H1 (cell line): Measurements from ENCODE around the gene OR51B5. TPM values are rescaled to one million over a fixed set of nuclear protein-coding genes. Genes with fewer than 3 reads are reported as not detected.

Source experiments
- CTCF ChIA-PET: fragments of 300-600 bp; sonication (Branson Sonifier 250); formaldehyde crosslinking; loops from one replicate; lab custom pipeline; 2021; ENCODE audit not compliant: partially characterized antibody; lab: Charles Lee
- POLR2A ChIA-PET: fragments of 300-600 bp; sonication (Branson Sonifier 250); formaldehyde crosslinking; loops from one replicate; lab custom pipeline; 2021; ENCODE audit warnings: inconsistent platforms; ENCODE audit not compliant: partially characterized antibody; lab: Charles Lee
- DNase-seq, 2 experiments: peaks; one replicate each; pipeline versions ENCODE4 v3.0.0 to v3.0.0-alpha.2; 2010 to 2022; ENCODE audit warnings: low spot score in 2 of 2, low read depth in 1 of 2, mixed read lengths in 1 of 2
- FAIRE-seq: peaks from 2 replicates; lab custom pipeline; 2011; peaks lifted over from hg19 to GRCh38; lab: Jason Lieb, UNC
- H2AFZ ChIP-seq: 2 replicates; pipeline ENCODE4 v1.8.1; 2012; ENCODE audit warnings: low read length, inconsistent platforms
- H2AK5ac ChIP-seq: 2 replicates; pipeline ENCODE4 v1.6.1; 2013; ENCODE audit warnings: low read depth, low read length
- H2BK120ac ChIP-seq: replicated peaks from 2 replicates; pipeline ENCODE3; 2013; ENCODE audit warnings: low read depth, low read length, inconsistent platforms
- H2BK12ac ChIP-seq: 2 replicates; pipeline ENCODE4 v1.6.1; 2013; ENCODE audit warnings: low read depth, low read length
- H2BK15ac ChIP-seq: 2 replicates; pipeline ENCODE4 v1.6.1; 2013; ENCODE audit warnings: low read length
- H2BK20ac ChIP-seq: 2 replicates; pipeline ENCODE4 v1.6.1; 2013; ENCODE audit warnings: low read length
- H2BK5ac ChIP-seq: 2 replicates; pipeline ENCODE4 v1.6.1; 2013; ENCODE audit warnings: low read depth, low read length
- H3K14ac ChIP-seq: 2 replicates; pipeline ENCODE4 v1.6.1; 2013; ENCODE audit warnings: inconsistent platforms; ENCODE audit not compliant: insufficient read length
- H3K18ac ChIP-seq: 2 replicates; pipeline ENCODE4 v1.6.1; 2013; ENCODE audit warnings: low read length; ENCODE audit errors: extremely low read depth
- H3K23ac ChIP-seq: 2 replicates; pipeline ENCODE4 v1.6.1; 2013; ENCODE audit warnings: inconsistent platforms; ENCODE audit not compliant: insufficient read length
- H3K23me2 ChIP-seq: 2 replicates; pipeline ENCODE4 v1.6.1; 2013; ENCODE audit warnings: low read depth, low read length
- H3K27ac ChIP-seq: 2 replicates; pipeline ENCODE4 v1.6.1; 2011; ENCODE audit warnings: low read depth, low read length, inconsistent platforms
- H3K27me3 ChIP-seq, 4 experiments: replicated peaks in 1 of 4; 1 replicate in 1 of 4; 2 replicates in 3 of 4; pipeline versions ENCODE4 v1.6.1 to v1.8.1; 2011 to 2013; ENCODE audit warnings: low read length in 3 of 4, mild to moderate bottlenecking in 3 of 4, inconsistent platforms in 2 of 4, mixed read lengths in 2 of 4, moderate library complexity in 1 of 4; ENCODE audit not compliant: control insufficient read depth in 3 of 4, insufficient read depth in 3 of 4; ENCODE audit errors: extremely low read depth in 1 of 4
- H3K36me3 ChIP-seq, 4 experiments: 2 replicates each; pipeline versions ENCODE4 v1.6.1 to v1.8.1; 2011 to 2013; ENCODE audit warnings: mild to moderate bottlenecking in 4 of 4, low read length in 3 of 4, moderate library complexity in 2 of 4, control low read depth in 1 of 4, inconsistent platforms in 1 of 4; ENCODE audit not compliant: insufficient read depth in 4 of 4, control insufficient read depth in 2 of 4
- H3K4ac ChIP-seq: replicated peaks from 2 replicates; pipeline ENCODE3; 2013; ENCODE audit warnings: low read length, low read depth, mixed read lengths, inconsistent platforms; ENCODE audit not compliant: insufficient read length
- H3K4me1 ChIP-seq, 4 experiments: replicated peaks in 1 of 4; 1 replicate in 1 of 4; 2 replicates in 3 of 4; pipeline versions ENCODE4 v1.6.1 to v1.8.1; 2011 to 2013; ENCODE audit warnings: low read length in 3 of 4, inconsistent platforms in 2 of 4, mixed read lengths in 1 of 4; ENCODE audit not compliant: insufficient read depth in 4 of 4, control insufficient read depth in 3 of 4
- H3K4me2 ChIP-seq, 2 experiments: 2 replicates each; pipeline versions ENCODE4 v1.6.1 to v1.8.1; 2011 to 2013; ENCODE audit warnings: low read depth in 2 of 2, low read length in 2 of 2, control low read depth in 1 of 2, inconsistent platforms in 1 of 2, mild to moderate bottlenecking in 1 of 2; ENCODE audit not compliant: insufficient read depth in 1 of 2
- H3K4me3 ChIP-seq, 4 experiments: fragments of 200-600, 300-600 bp in 1 of 4; sonication (generic), shearing (Covaris generic), sonication (Bioruptor Twin) in 1 of 4; 2 replicates each; pipeline versions ENCODE4 v1.5.1 to v1.8.1; 2011 to 2016; ENCODE audit warnings: low read length in 4 of 4, low read depth in 3 of 4, control low read depth in 2 of 4, inconsistent platforms in 2 of 4, mild to moderate bottlenecking in 2 of 4, mixed read lengths in 1 of 4, moderate library complexity in 1 of 4; ENCODE audit not compliant: insufficient read depth in 2 of 4; ENCODE audit errors: extremely low read depth in 1 of 4
- H3K56ac ChIP-seq: replicated peaks from 2 replicates; pipeline ENCODE3; 2013; ENCODE audit warnings: low read depth, mild to moderate bottlenecking, mixed read lengths, low read length, inconsistent platforms; ENCODE audit not compliant: insufficient read length
- H3K79me1 ChIP-seq: 2 replicates; pipeline ENCODE4 v1.6.1; 2013; ENCODE audit warnings: low read depth, low read length, control low read depth
- H3K79me2 ChIP-seq, 2 experiments: 2 replicates each; pipeline versions ENCODE4 v1.6.1 to v1.8.1; 2012 to 2013; ENCODE audit warnings: low read length in 2 of 2, mild to moderate bottlenecking in 2 of 2, inconsistent platforms in 1 of 2; ENCODE audit not compliant: insufficient read depth in 2 of 2, control insufficient read depth in 1 of 2
- H3K9ac ChIP-seq, 4 experiments: replicated peaks in 1 of 4; 1 replicate in 1 of 4; 2 replicates in 3 of 4; pipeline versions ENCODE4 v1.6.1 to v1.8.1; 2011 to 2013; ENCODE audit warnings: low read depth in 3 of 4, low read length in 3 of 4, control low read depth in 2 of 4, mild to moderate bottlenecking in 2 of 4, moderate library complexity in 2 of 4, inconsistent platforms in 1 of 4; ENCODE audit errors: extremely low read depth in 1 of 4
- H3K9me3 ChIP-seq, 2 experiments: 2 replicates each; pipeline versions ENCODE4 v1.6.1 to v1.8.1; 2012 to 2013; ENCODE audit warnings: mild to moderate bottlenecking in 2 of 2, moderate library complexity in 2 of 2, control low read depth in 1 of 2, inconsistent platforms in 1 of 2, low read depth in 1 of 2, low read length in 1 of 2, mixed read lengths in 1 of 2; ENCODE audit not compliant: insufficient read depth in 2 of 2
- H4K20me1 ChIP-seq, 2 experiments: replicated peaks in 1 of 2; 2 replicates each; pipeline versions ENCODE3 to v1.8.1; 2011 to 2013; ENCODE audit warnings: inconsistent platforms in 2 of 2, low read length in 2 of 2, mild to moderate bottlenecking in 1 of 2; ENCODE audit not compliant: insufficient read depth in 2 of 2, control insufficient read depth in 1 of 2
- H4K5ac ChIP-seq: 2 replicates; pipeline ENCODE4 v1.6.1; 2013; ENCODE audit warnings: low read length, low read depth, mixed read lengths, inconsistent platforms; ENCODE audit not compliant: insufficient read length
- H4K8ac ChIP-seq: 2 replicates; pipeline ENCODE4 v1.8.0; 2013; ENCODE audit warnings: mild to moderate bottlenecking, moderate library complexity, low read length, inconsistent platforms; ENCODE audit not compliant: insufficient read depth; ENCODE audit errors: extremely low read depth
- H4K91ac ChIP-seq: replicated peaks from 2 replicates; pipeline ENCODE3; 2013; ENCODE audit warnings: low read length, mixed read lengths, inconsistent platforms; ENCODE audit not compliant: insufficient read length
- CEBPB ChIP-seq: IDR thresholded peaks from 2 replicates; pipeline ENCODE4 v1.6.1; 2012; ENCODE audit warnings: low read depth, low read length
- KDM5A ChIP-seq: fragments of 200-600 bp; IDR thresholded peaks from 2 replicates; pipeline ENCODE4 v1.7.1; 2012; ENCODE audit warnings: mild to moderate bottlenecking, low read length, inconsistent platforms, mixed read lengths
- WGBS, 2 experiments: shearing (Covaris generic) in 1 of 2; methylation state at CpG; one replicate each; pipeline versions ENCODE4 v1.1.6 to v1.1.7; 2013 to 2015; ENCODE audit warnings: low lambda C conversion rate in 2 of 2, mixed read lengths in 2 of 2, inconsistent platforms in 1 of 2, low coverage in 1 of 2, missing lambda C conversion rate in 1 of 2; ENCODE audit not compliant: insufficient replicate concordance in 2 of 2, insufficient coverage in 1 of 2, insufficient read length in 1 of 2; ENCODE audit errors: extremely low coverage in 1 of 2, missing lambda C conversion rate in 1 of 2; 5-methylcytosine and 5-hydroxymethylcytosine counted together
- polyA plus RNA-seq, 7 experiments: library from polyadenylated mRNA; depleted of rRNA in 3 of 7; stranded (reverse) in 5 of 7; unstranded in 2 of 7; fragments of >200 nt in 5 of 7; fragments of 200-250 nt in 2 of 7; gene quantifications; 1 replicate in 5 of 7; 2 replicates in 1 of 7; 4 replicates in 1 of 7; pipeline versions ENCODE4 v1.2.1 to v1.2.3, GENCODE V29; 2011 to 2013; ENCODE audit warnings: missing spikeins in 2 of 7, mixed read lengths in 2 of 7
- total RNA-seq: library from RNA; stranded (reverse); fragmentation: NEBNext Ultra II Directional; extraction: Animal tissue kit (Norgen Biotek cat#: 25700); gene quantifications from 2 replicates; pipeline ENCODE4 v1.2.1, GENCODE V29; 2021

Gene OR51B5
- total and polyA plus RNA-seq, 2 of the 8 experiments (the other 6 are each of a cell fraction or from before 2014, with no cell fraction given), result not detected

DNA sequence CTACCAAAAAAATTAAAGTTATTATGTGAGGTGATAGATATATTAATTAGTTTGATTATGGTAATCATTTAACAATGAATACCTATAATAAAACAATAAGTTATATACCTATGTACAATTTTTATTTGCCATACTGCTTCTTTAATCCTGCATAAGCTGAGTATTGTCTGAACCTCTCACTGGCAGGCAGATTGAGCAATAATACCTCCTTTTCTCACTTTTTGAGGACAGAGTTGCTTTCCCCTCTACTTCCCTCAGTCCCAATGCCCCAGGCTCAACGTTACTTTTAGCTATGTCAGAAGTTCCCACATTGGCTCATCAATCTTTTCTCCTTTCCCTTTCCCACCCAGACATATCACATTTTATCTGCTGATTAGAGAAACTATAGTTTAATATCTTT is 6.2 kb upstream of the OR51B5 start:
- Histone ChIP-seq H3K79me1 (no peaks in the 10 kb centered on the region), H2BK12ac (no peak overlapping the region), H3K4me1 (peaks cover 0 to 5% (median 3%) of the 10 kb centered on the region in 4 experiments; a peak in 2 of 7 replicates), H2BK120ac (no peak overlapping the region), H4K20me1 (no peaks in the 10 kb centered on the region), H3K4me3 (no peak overlapping the region), H2BK20ac (no peak overlapping the region), H3K56ac (no peak overlapping the region), H2AFZ (no peak overlapping the region), H4K5ac (no peak overlapping the region), H3K4ac (no peak overlapping the region), H3K14ac (no peak overlapping the region), H2AK5ac (no peak overlapping the region), H3K23ac (no peak overlapping the region), H2BK15ac (no peak overlapping the region), H3K9ac (no peak overlapping the region), H3K27me3 (no peaks in the 10 kb centered on the region), H3K23me2 (no peaks in the 10 kb centered on the region), H3K27ac (no peak overlapping the region), H3K36me3 (no peaks in the 10 kb centered on the region), H4K8ac (no peak overlapping the region), H4K91ac (no peak overlapping the region), H2BK5ac (no peak overlapping the region), H3K18ac (no peak overlapping the region), H3K79me2 (no peaks in the 10 kb centered on the region), H3K9me3 (no peaks in the 10 kb centered on the region), H3K4me2 (no peak overlapping the region)
- ChIA-PET CTCF (no interaction called here), POLR2A (interaction anchor here (0.7 kb wide), 1 partner anchor 1069 kb away, joined by 3 read pairs; the partner anchor contains the start of gene APBB1)
- 67% methylated on average over 1 of the region's 1 CpG; no CpG with 5 or more reads in 1 of the 2 experiments for WGBS, 2 experiments
- FAIRE-seq (no peak), DNase-seq (no peak)
- TF ChIP-seq CEBPB, result peak; percentile 63; the same call in 1 of the 2 replicates
- TF ChIP-seq KDM5A, result no peak
